ACHN (cell line): ENCODE measurements around the gene SH2D6.
"Not testable (repeated sequence)": the region's sequence is repeated elsewhere in the genome, so short reads cannot be mapped to it uniquely, and the experiment has no call there.

Experiments used
- DNase-seq: peaks from one replicate; pipeline ENCODE4 v3.0.0-alpha.2; 2015
- in situ Hi-C: cut with HindIII; loops from 2 replicates; pipeline ENCODE4 v1.10.0; 2017; ENCODE audit warnings: low sequenced_read_pairs, low pct_ligation_motif_present, low pct_unique_long_range_greater_than_20kb

The SH2D6 gene

GRCh38 chr2:85435220-85435958 lies 16.9 kb downstream of the SH2D6 start:
- in situ Hi-C loops: no loop called here
- peak; percentile 64 for DNase-seq

- DNase-seq: no peak
- in situ Hi-C loops: no loop called here
These were observed 17.7 kb downstream of the SH2D6 start for GRCh38 chr2:85435981-85436835.

DNA sequence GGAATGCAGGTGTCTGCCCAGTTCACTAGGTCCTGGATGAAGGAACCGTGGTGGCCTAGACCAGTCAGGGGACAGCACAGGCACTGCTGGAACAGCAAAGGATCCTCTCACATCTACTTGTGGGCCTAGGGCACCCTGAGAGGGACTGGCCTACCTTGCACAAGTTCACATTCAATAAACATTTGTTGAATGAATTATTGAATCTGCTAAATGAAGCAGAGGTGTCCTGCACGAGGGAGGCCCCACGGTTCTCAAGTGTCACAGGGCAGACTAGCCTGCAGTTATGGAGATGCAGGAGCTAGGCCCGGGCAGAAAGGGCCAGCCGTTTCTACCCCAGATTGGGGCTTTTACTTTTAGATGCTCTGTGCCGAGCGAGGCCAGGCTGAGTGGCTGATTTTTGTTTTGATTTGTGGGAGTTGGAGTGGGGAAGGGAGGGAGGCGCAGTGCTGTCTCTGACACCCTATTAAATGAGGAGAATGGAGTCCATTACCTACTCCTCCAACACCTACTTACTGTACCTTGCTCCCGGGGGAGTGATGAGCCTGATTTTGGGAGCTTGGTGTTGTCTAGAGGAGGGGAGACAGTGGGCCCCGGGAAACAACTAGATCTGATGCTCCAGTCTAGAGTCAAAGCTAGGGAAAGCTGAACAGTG lies 18.4 kb downstream of the SH2D6 start:
- no peak for DNase-seq
- in situ Hi-C loops: no loop called here

DNA sequence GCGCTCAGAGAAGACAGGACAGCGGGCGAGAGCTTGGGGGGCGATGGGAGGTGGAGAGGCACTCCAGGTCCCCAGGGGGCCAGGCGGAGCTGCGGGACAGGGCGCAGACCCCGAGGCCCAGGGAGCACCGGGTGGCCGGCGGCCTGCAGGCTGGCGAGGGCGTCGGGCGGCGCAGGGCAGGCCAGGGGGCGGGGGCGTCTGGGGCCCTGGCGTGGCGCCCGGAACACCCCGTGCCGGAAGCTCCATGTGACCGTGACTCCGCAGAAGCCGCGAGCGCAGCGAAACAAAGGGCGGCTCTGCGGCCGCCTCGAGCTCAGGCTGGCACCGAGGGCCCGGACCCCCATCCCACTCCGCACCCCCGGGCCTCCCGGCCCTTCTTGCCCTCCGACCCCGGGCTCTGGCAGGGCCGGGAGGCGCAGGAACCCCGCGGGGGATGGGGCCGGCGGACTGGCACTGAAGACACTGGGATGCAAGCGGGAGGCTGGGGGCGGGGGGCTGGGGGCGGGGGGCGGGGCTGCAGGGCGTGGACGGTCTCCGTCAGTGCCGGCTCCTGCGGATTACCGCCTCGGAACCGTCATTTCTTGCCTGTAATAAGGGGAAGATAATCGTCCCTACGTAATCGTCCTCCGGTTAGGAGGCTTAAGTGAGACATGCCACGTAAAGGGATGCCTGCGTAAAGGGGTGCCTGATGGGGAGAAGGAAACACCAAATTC lies 19.1 kb downstream of the SH2D6 start:
- peak; percentile 88 for DNase-seq
- in situ Hi-C loops: no loop called here

GRCh38 chr2:85438201-85439024 lies 19.9 kb downstream of the SH2D6 start:
- peak; percentile 48 for DNase-seq
- in situ Hi-C loops: no loop called here

GRCh38 chr2:85439025-85439472 lies 20.5 kb downstream of the SH2D6 start:
- peak; percentile 52 for DNase-seq
- in situ Hi-C loops: no loop called here

DNA sequence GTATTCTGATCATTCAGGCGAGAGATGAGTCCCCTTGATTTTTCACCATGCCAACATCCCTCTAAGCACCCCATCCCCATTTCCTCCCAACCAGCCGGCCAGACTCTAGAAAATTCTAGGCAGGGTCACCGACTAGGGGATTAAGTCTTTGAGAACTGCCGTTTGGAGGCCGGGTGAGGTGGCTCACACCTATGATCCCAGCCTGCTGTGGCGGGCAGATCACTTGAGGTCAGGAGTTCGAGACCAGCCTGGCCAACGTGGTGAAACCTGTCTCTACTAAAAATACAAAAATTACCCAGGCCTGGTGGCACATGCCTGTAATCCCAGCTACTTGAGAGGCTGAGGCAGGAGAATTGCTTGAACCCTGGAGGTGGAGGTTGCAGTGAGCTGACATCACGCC lies 21.1 kb downstream of the SH2D6 start:
- DNase-seq, in situ Hi-C loops: not testable (repeated sequence)

DNA sequence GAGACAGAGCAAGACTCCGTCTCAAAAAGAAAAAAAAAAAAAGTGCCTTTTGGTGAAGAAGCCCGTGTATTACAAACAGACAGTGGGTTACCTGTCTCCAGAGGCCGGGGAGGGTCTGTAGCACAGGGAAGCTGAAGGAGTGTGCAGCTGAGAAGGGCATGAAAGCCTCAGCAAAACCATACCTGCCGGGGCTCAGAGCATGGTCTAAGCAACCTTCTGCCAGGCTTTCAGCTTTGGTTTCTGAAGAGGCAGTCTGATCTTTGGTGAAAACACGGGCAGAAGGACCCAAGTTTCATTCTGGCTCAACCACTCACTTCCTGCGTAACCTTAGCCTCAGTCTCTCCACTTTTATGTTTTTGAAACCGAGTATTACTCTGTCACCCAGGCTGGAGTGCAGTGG lies 21.5 kb downstream of the SH2D6 start:
- in situ Hi-C loops: no loop called here

GRCh38 chr2:85440729-85441128 lies 22.2 kb downstream of the SH2D6 start:
- in situ Hi-C loops: no loop called here
- DNase-seq: no peak

More for the DNA sequence above, 21.5 kb downstream of the SH2D6 start:
- no peak for DNase-seq

DNA sequence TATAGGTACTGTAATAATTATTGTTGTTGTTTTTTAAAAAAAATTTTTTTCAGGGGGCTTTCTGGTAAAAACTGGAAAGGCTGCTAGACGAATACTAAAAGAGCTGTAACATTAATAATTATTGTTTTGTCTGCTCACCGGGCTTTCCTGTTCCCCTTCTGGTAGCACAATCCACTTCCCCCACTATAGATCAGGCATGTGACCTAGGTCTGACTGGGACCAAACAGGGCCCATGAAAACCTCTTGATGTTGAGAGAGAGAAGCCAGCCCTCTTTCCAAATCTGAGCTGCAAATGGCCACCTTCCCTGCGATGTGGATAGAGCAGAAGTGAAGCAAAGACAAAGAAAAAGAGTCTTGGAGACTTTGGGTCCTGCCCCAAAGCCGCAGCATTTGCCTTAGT lies 23.4 kb downstream of the SH2D6 start:
- no peak for DNase-seq
- in situ Hi-C loops: no loop called here

- no peak for DNase-seq
- in situ Hi-C loops: no loop called here
These were observed 26.2 kb downstream of the SH2D6 start for GRCh38 chr2:85444629-85445172.

DNA sequence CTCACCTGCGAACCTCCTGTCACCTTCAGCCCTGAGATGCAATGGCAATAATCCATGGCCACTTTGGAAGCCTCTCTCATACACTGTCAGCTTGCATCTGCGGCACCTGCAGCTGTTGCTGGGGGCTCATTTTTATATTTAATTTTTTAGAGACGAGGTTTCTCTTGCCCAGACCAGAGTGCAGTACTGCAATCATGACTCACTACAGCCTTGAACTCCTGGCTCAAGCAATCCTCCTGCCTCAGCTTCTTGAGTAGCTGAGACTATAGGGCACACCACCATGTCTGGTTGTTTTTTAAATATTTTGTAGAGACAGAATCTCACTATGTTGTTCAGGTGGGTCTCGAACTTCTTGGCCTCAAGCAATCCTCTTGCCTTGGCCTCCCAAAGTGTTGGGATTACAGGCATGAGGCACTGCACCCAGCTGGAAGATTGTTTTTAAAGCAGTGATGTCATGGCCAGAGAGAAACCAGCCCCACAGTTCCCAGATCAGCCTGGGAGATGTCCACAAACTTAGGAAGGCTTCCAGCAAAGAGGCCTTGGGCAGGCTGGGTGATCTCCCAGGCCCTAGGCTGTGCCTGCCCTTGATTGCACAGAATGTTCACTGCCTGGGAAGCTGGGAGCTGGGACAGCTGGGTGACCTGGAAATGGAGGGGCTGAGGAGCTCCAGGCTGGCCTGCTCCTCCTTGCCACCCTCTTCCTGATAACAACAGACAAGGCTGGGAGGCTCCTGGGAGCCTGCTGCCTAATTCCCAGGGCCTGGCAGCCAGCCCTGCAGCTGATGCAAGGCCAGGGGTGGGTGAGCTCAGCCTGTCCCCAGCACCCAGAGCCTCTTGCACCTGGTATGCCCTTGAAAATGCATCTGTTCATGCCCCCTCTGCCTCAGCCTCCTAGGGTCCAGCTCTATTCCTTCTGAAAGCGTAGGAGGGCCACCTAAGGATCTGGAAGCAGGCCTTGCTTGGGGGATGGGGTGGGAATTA lies 27.1 kb downstream of the SH2D6 start:
- peak; percentile 29 for DNase-seq
- in situ Hi-C loops: no loop called here

- in situ Hi-C loops: no loop called here
- no peak for DNase-seq
These were observed 28.0 kb downstream of the SH2D6 start for GRCh38 chr2:85446296-85447221.

DNA sequence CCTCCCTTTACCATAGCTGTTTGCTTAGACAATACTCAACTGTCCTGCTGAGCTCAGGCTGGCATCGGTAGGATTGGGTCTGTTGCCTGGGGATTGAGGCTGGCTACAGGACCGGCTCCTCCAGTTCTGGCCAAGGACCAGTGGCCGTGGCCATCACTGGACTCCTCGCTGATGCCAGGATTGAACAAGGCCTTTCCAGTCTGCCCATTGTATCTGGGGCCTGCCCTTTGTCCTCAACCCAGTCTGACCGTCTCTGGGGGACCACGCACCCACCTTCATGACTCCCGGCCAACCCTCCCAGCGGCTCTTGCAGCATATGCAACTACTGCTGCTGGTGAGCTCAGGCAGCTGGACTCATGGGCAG lies 28.7 kb downstream of the SH2D6 start:
- no peak for DNase-seq
- in situ Hi-C loops: no loop called here

DNA sequence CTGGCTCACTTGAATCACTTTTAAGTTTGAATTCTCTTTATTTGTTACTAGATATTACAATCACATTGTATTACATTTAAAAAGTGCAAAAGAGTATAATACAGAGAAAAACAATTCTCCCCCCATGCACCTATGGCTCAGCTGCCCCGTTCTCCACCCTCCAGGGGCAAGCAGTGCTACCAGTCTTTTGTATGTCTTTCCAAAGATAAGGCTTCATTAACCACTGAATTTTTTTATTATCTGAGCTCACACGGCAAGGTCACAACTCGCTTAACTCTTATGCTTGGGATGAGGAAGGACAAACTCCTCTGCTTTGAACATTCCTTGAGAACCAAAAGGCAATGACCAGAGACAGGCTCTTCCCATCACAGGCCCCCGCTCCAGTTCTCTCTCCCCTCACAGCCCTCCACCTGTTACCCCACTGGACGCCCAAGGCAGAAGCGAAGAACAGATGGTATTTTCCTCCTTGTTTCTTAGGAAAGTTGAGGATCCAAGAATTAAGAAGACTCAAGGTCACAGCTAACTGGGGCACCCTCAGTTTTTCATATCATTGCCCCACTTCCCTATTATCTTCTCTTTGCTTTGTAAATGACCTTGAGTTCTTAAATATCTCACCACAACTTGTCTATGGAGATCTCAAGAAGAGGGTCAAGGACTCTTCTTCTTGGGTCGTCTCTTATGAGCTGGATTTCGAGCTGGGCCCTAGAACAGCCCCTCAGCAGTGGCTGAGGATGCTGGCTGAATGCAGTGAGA lies 30.1 kb downstream of the SH2D6 start:
- in situ Hi-C loops: no loop called here
- no peak for DNase-seq
